ENCODE measurements around the gene KDF1. TPM values are rescaled to one million over a fixed set of nuclear protein-coding genes. Genes with fewer than 3 reads are reported as not detected.

Gene KDF1
- total and polyA plus RNA-seq, 2 experiments from 2014 or later, result 13.6 to 21.1 TPM

- Histone ChIP-seq H3K4me1 (ENCODE audit: insufficient read depth) (no peaks in the 10 kb centered on the region), H2AFZ (no peak within 1 kb of the TSS), H3F3A (replicated peaks; ENCODE audit: low read depth) (no peaks in the 10 kb centered on the region), H3K36me3 (ENCODE audit: insufficient read depth) (no peaks in the 10 kb centered on the region), H3K9me2 (ENCODE audit: insufficient read depth) (no peaks in the 10 kb centered on the region), H4K20me1 (replicated peaks; ENCODE audit: insufficient read depth) (no peaks in the 10 kb centered on the region; the same call in 1 of the 2 replicates), H3K79me2 (replicated peaks; ENCODE audit: insufficient read depth) (no peaks in the 10 kb centered on the region), H3K4me3 (no peak within 1 kb of the TSS), H3K27me3 (ENCODE audit: insufficient read depth) (no peaks in the 10 kb centered on the region), H3K4me2 (no peak within 1 kb of the TSS), H3K27ac (ENCODE audit: low read depth) (no peak within 1 kb of the TSS)
- peaks cover 12% of the 10 kb centered on the region for H3K27me3 Mint-ChIP-seq (ENCODE audit: insufficient read depth, low read depth, poor library complexity)
- peak; percentile 48; the same call in 2 of the 3 replicates for ATAC-seq
- no peaks in the 10 kb centered on the region for H3K4me1 Mint-ChIP-seq
- DNase-seq (ENCODE audit: low spot score), result no peak
- no peaks in the 10 kb centered on the region for H3K9me3 Mint-ChIP-seq
- H3K36me3 Mint-ChIP-seq (ENCODE audit: low read depth), result no peaks in the 10 kb centered on the region
- no peak within 1 kb of the TSS for H3K4me3 Mint-ChIP-seq
- no peak for TF ChIP-seq NANOG (IDR thresholded peaks at IDR 0.05; ENCODE audit: borderline replicate concordance)
- TF ChIP-seq EZH2phosphoT487 (IDR thresholded peaks at IDR 0.05; ENCODE audit: unreplicated experiment), result no peak
- TF ChIP-seq EZH2 (IDR thresholded peaks at IDR 0.05; ENCODE audit: low read depth, unreplicated experiment), result no peak
- TF ChIP-seq JUNB (IDR thresholded peaks at IDR 0.05; ENCODE audit: unreplicated experiment), result no peak
- TF ChIP-seq REST (IDR thresholded peaks at IDR 0.05; ENCODE audit: unreplicated experiment), result no peak
- TF ChIP-seq ZNF331 (CRISPR knock-in tag; IDR thresholded peaks at IDR 0.05; ENCODE audit: low read depth), result no peak
- no peak for TF ChIP-seq STAT1 (IDR thresholded peaks at IDR 0.05; ENCODE audit: unreplicated experiment)
- no peak for TF ChIP-seq ZNF462 (CRISPR knock-in tag; IDR thresholded peaks at IDR 0.05)
- TF ChIP-seq ETS1 (IDR thresholded peaks at IDR 0.05), result no peak
- TF ChIP-seq ZNF114 (CRISPR knock-in tag; IDR thresholded peaks at IDR 0.05), result no peak
- TF ChIP-seq POLR2AphosphoS5 (IDR thresholded peaks at IDR 0.05; ENCODE audit: low read depth), result no peak
- TF ChIP-seq CREB1 (CRISPR knock-in tag; IDR thresholded peaks at IDR 0.05; ENCODE audit: low read depth), result no peak
- TF ChIP-seq CTCF (conservative IDR thresholded peaks at IDR 0.05; ENCODE audit: low read depth in 2 of 2), result no peak
- H3K27ac Mint-ChIP-seq, result no peak within 1 kb of the TSS
These were observed 46.3 kb downstream of the KDF1 start, which contains the start of gene NR0B2 for GRCh38 chr1:26913754-26914619. NR0B2 (minus strand) TSS chr1:26913975; CDS start chr1:26913940, 35 bp downstream.
